HG03432 (cell line): Measurements from ENCODE around the gene WDR47.

ENCODE experiments used
- ATAC-seq: cut with Tn5 transposase; IDR thresholded peaks from one replicate; pipeline ENCODE4 v1.9.1; 2021; ENCODE audit warnings: mild to moderate bottlenecking, moderate library complexity; ENCODE audit not compliant: unreplicated experiment

WDR47 gene

DNA sequence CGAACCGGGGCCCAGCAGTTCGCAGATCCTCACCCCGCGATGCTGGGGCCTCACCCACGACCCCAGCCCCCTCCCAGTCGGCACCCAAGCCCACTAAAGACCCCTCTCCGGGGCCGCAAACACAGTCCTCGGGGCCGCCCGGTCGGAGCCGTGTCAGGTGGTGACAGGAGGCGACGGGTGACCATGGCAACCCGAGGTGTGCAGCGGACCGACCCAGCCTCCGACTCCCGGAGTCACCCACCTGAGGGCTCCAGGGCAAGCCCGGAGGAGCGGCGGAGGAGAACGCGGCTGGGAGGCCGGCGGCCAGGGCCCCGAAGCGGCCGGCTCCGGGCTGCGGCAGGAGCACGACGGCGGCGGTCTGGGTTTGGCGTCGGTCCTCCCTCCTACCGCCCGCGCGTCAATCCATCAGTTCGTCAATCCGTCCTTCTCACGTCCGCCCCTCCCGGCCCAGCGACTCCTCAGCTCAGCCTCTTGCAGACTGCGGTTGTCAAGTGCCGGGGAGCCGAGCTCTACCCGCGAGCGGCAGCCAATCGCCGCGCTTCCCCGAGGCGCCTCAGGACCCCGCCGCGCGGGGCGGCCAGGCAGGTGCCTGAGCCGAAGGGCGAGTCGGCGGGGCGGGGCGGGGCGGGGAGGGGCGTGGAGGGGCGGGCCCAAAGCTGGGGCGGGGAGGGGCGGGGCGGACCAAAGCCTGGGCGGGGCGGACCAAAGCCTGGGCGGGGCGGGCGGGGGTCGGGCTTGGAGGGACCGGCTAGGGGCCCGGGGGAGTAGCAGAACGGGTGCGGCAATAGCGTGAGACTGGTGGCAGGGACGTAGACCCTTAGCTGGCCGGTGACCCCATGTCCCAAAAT is at the start of gene WDR47:
TSS of gene WDR47 (minus strand) at position 482 of the 848 bp plus-strand sequence. CDS start 18,590 bp downstream, outside the sequence.
- ATAC-seq = peak; percentile 97

DNA sequence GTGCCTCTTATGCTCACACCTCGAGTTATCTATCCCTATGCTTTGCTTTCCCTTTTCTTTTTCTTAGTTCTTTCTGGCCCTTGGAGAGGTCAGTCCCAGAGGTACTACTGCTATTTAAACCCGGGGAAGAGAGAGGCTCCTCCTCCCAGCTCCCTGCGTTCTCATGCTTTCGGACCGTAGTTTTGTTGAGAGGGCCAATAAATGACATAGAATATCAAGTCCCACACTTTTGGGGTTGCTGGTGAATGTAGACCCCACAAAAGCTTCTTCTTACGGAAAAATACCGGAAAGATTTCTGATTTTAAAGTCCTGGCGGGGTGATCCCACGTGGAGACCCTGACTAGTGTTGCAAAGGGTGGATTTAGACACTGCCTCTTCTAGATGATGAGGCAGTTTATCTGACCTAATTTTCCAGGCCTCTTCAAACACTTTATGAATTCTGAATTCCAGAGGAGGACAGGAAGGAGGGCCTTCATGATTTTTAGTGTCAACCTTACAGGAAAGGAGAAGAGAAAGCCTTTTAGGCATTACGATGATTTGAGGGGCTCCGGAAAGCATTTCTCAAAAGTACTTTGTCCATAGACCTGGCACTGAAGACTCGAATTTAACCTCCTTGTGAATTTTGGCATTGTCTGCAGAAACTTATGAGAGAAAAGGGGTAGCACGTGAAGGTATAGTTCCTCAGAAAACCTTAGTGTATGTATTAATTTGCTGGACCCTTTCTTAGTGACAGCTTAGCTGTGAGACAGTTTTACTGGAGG is 49.4 kb upstream of the WDR47 start:
- peak; percentile 54 for ATAC-seq

- peak; percentile 93 for ATAC-seq
These were observed 48.5 kb upstream of the WDR47 start, which contains the start of gene TMEM167B for GRCh38 chr1:109090196-109091077. Gene TMEM167B (plus strand): TSS chr1:109090764. CDS start chr1:109090873, 109 bp downstream.

GRCh38 chr1:109089242-109090015 is 47.5 kb upstream of the WDR47 start:
- ATAC-seq = no peak

- no peak for ATAC-seq
These were observed 42.9 kb upstream of the WDR47 start for GRCh38 chr1:109084563-109085517.

- no peak for ATAC-seq
These were observed 42.0 kb upstream of the WDR47 start for GRCh38 chr1:109083923-109084322.

GRCh38 chr1:109083501-109083900 is 41.6 kb upstream of the WDR47 start:
- no peak for ATAC-seq

- no peak for ATAC-seq
These were observed 38.7 kb upstream of the WDR47 start for GRCh38 chr1:109080441-109081082.

- no peak for ATAC-seq
These were observed 37.3 kb upstream of the WDR47 start for GRCh38 chr1:109079240-109079622.

GRCh38 chr1:109078317-109078716 is 36.4 kb upstream of the WDR47 start:
- ATAC-seq = no peak

DNA sequence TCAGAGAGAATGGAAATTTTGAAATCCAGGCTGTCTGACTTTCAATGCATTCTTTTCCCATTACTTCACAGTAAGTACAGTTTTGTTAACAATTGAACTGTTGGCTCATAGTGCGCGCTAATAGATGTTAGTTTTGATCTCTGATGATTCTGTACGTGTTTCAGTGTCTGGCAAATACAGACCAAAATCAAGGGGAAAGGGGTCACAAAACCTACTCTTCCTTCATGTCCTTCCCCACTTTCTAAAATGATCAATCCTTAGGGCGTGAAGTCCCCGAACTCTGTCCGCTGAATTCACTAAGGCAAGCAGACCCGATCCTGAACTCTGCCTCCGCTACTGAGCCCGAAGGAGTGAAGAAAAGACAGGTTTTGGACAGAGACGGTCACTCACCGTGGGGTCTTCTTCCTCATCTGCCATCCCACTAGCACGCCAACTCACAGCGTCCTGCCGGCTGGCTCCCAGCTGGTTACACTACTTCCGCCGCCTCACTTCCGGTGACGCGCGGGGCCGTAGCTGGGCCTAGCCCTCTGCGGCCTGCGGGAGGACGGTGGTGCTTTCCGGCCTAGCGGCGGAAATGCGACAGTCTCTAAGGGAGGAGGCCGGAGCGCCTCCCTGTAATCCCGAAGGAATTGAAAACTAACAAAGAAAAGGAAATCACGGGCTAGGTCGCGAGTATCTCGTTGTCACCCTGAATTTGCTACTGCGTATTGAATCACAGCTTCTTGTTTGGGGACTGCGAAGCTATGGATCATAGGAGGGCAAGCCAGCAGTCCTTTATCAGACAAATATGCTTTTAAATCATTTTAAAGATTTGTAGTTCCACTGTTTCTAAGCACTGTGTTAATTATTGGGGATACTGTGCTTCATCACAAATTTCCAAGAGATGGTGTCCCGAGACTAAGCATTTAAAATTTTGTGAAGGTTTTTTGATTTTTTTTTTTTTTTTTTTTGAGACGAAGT is 33.9 kb upstream of the WDR47 start, which contains the start of gene TAF13:
TSS of gene TAF13 (minus strand) at position 473 of the 960 bp plus-strand sequence. CDS start at position 417, 56 bp downstream.
- ATAC-seq = peak; percentile 100

DNA sequence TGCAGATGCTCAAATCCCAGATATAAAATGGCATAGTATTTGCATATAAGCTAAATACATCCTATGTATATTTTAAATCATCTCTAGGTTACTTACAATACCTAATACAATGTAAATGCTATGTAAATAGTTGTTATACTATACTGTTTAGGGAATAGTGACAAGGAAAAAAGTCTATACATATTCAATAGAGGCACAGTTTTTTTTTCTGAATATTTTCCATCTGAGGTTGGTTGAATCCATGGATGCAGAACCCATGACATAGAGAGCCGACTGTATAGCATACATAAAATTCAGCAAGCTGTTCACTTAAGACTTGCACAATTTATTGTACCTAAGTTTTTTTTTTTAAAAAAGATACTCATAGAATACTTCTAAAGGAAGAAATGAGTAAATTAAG is 27.4 kb upstream of the WDR47 start:
- ATAC-seq = no peak

DNA sequence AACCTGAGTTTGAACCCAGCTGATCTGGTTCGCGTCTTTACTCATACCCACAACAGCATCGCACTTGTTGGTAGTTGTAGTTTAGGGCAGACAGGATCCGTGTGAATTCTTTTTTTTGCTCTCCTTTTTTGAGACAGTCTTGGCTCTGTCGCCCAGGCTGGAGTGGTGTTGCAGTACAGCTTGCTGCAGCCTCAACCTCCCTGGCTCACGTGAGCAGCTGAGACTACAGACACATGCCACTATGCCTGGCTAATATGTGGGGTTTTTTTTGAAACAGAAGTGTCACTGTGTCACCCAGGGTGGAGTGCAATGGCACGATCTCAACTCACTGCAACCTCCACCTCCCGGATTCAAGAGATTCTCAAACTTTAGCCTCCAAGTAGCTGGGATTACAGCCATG is 26.0 kb upstream of the WDR47 start:
- ATAC-seq = no peak

- ATAC-seq = no peak
These were observed 23.2 kb upstream of the WDR47 start for GRCh38 chr1:109065137-109065536.

DNA sequence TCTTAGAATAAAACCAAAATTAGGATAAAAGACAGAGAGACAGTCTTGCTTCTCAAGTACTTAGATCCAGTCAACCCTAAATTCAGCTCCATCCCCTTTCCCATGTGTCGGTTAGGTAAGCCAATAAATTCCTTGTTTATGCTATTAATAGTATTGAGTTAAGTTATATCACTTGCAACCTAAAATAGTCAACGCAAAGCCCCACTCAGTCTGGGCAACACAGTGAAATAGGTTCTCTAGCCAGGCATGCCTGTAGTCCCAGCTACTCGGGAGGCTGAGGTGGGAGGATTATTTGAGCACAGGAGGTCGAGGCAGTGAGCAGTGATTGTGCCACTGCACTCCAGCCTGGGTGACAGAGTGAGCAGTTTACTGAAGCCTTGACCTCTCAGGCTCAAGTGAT is 19.3 kb upstream of the WDR47 start:
- ATAC-seq = no peak

- no peak for ATAC-seq
These were observed 18.8 kb upstream of the WDR47 start for GRCh38 chr1:109060707-109061106.

DNA sequence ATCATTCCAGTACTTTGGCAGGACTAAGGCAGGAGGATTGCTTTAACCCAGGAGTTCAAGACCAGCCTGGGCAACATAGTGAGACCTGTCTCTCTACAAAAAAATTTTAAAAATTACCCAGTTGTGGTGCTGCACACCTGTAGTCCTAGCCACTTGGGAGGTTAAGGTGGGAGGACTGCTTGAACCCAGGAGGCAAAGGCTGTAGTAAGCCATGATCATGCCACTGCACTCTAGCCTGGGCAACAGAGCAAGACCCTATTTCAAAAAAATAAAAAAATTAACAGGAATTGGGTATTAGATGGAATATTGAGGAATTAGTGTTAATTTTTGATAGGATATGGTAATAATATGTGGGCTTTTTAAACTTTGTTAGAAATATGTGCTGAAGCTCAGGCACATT is 17.1 kb upstream of the WDR47 start:
- ATAC-seq = no peak
